GM11168 (cell line): ENCODE measurements around the gene ARAP1.

ENCODE experiments used
- in situ Hi-C: fragments of 300-500 bp; cut with MboI; formaldehyde crosslinking; loops from one replicate; pipeline ENCODE4 v1.12.0; 2022; ENCODE audit warnings: low sequenced_read_pairs; ENCODE audit not compliant: unreplicated experiment

Gene ARAP1

GRCh38 chr11:72709478-72710238, 42.5 kb downstream of the ARAP1 start:
- in situ Hi-C loops: no loop called here

DNA sequence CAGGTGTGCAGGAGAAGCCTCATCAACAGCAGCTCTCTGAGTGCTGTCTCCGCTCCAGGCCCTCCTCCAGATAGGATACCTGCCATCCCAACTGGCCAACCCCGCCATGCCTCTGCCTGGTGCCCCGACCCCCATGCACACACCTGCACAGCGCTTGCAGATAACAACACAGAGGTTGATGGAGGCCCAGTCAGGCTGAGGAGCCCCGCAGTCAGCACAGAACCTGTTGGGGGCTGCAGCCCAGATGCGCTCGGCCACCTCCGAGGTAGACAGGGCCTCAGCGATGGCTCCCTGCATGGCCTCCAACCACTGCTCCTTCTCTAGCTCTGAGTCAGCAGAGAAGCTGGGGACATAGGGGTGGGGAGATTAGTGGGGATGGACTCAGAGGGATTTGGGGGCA, 45.2 kb downstream of the ARAP1 start:
- in situ Hi-C loops: no loop called here

DNA sequence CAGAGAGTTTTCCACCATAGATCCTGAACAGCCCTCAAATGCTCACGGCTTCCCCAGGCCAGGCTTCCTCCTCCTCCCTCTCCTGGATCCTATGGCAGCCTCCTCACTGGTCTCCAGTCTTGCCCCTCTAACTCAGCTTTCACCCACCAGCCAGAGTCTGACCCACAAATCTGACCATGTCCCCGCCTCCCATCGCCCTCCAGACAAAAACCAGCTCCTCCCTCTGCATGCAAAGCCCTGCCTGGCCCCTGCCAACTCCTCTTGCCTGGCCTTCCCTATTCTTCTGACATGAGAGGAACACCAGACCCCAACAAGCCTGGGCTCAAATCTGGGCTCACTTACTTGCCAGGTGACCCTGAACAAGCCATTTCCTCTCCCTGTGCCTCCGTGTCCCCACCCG, 45.6 kb downstream of the ARAP1 start:
- in situ Hi-C loops: no loop called here

DNA sequence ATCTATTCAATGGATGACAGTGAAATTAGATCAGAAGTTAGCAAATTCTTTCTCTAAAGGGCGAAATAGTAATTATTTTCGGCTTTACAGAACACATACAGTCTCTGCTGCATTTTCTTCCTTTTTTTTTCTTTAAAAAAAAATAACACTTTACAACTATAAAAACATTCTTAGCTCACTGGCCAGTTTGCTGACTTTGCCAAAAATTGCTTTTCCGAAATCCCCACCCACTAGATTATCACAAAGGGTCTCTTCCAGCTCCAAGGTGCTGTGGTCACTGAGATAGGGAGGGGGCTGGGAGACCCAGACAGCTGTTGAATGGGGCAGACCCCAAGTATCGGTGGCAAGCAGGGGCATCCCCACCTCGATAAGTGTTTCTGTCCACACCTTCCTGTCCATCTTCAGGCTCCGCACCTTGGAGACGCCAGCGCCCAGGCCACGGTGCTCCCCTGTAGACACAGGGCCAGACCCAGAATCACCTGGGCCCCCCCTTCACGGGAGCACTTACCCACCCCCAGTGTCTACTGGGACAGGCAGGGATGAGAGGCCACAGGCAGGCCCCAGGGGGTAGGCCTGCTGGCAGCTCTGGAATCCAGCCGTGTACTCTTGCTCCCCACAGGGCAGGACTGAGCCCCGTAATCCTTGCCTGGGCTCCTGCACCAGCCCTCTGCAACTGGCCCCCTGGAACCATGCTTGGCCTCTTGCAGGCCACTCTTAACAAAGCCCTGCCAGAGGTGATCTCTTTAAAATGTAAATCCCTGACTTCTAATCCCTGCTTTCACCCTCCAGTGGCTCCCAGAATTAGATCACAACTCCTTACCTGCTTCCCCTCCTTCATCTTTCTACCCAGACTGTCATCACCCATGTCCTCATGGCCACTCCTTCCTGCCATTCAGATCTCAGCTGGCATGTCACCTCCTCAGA, 46.5 kb downstream of the ARAP1 start:
- in situ Hi-C loops: no loop called here

DNA sequence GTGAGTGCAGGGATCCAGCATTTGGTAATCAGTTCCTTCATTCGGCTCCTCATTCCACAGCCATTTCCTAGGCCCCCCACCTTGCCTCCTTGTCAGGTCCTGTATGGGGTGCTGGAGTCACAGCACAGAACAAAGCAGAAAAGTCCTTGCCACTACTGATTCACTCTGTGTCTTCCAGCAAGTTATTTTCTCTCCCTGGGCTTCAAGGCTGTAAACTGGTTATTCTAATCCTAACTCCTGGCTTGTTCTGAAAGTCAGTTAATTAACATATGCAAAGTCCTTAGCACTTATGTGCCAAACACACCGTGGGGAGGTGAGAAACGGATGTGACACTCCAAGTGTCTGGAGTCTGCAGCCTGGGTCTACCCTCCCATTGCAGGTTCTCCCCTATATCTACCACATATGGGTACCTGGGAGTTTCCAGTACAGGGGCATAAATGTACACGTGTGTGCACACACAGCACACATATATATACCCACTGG, 47.4 kb downstream of the ARAP1 start:
- in situ Hi-C loops: no loop called here

DNA sequence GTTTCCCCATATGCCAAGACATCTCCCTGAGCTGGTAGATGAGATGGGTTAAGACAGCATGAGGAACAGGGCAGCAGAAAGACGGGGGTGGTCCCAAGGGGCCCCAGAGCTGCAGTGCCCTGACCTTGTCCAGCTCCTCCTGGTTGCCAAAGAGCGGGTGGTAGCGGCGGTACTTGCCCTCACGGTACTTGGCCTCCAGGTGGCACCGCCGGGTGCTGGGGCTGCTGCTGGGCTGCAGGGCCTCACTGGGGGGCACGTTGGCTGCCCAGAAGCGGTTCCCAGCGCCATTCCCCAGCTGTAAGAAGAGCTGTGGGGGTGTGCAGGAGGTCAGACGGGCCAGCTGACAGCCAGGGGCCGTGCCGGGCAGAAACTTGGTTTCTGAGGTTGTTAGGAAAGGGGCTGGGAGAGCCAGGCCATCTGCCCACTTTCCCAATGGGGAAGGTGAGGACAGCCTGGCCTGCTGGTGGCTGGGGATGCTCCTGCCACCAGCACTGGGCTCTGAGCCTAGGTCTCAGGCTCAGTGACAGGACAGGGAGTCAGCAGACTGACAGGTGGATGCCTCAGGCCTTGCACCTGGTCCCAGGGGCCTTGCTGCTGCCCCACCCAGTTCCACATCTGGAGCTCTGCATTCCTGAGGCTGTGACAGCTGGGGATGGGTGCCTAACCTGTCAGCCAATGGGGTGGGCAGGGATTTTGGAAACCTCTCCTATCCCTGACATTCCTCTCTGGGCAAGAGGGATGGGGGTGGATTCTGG, 48.0 kb downstream of the ARAP1 start:
- in situ Hi-C loops: no loop called here

DNA sequence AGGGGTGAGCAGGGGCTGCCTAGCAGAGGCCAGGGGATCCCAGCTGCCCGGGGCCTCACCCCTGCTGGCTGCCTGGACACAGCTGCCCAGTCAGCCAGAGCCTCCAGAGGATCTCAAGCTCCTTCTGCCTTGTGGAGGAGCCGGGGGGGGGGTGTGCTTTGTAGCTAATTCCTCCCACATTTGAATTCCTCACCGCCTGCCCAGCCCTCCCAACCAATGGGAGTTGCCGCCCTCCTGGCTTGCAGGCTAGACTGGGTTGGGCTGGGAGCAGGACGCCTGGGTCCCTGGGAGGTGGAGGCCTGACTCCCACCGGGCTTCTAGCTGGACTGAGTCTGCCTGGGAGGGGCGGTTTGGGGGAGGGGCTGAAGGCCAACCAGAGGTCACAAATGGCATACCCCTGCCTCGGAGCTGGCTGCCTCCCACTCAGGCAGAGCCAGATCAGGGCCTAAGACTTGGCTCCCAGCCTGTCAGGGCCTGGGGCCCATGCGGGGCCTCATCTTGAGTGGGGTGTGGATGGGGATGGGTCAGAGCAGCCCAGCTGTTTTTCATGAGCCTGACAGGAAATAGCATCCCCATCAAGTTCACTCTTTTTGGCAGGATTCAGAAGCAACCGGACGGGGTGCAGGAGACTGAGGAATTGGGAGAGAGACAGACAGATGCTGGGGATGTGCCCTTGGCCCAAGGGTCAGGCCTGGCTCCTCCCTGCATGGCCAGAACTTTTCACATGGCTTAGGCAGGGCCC, 48.8 kb downstream of the ARAP1 start:
- in situ Hi-C loops: no loop called here

DNA sequence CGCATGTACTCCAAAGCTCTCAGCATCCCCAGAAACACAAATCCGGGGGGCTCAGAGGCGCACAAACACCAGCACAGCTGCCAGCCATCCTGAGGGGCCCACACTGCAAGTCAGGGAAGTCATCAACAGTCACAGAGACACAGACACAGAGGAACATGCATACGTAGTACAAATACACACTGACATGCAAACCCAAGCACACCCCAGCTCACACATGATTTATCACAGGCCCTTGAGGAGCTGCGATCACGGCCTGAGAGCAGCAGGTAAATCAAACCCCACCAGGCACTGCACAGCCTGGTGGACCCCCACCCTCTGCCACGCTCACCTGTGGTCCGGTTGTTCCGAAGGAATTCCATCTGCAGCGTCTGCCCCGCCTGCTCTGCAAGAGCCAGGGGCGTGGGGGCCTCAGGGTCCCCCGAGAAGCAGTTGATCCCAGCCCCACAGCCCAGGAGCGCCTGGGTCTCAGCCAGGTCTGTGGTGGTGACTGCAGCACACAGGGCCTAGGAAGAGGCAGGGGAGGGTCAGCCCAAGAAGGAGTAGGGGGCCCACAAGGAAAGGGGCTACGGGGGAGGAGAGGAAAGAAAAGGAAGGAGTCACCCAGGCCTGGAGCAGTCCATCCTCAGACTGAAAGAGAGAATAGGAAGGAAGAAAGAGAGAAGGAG, 49.5 kb downstream of the ARAP1 start:
- in situ Hi-C loops: no loop called here

GRCh38 chr11:72702096-72702495, 50.1 kb downstream of the ARAP1 start:
- in situ Hi-C loops: no loop called here

DNA sequence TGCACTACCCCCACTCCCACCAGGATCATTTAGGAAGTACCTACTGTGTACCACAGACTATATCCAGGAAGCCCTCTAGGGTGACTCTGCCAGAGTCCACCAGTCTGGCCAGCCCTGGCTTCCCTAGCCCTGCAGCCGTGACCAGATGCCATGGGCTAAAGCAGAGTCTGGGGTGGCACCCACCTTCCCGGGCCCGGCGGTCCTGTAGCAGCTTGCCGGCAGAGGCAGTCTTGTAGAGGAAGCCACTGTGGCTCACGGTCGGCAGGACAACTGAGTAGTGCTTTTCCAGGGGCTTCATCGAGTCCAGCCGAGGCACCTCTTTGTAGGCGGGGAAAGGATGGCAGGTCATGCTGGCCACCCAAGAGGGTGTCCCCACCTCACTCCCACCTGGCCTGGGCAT, 50.7 kb downstream of the ARAP1 start:
- in situ Hi-C loops: no loop called here

DNA sequence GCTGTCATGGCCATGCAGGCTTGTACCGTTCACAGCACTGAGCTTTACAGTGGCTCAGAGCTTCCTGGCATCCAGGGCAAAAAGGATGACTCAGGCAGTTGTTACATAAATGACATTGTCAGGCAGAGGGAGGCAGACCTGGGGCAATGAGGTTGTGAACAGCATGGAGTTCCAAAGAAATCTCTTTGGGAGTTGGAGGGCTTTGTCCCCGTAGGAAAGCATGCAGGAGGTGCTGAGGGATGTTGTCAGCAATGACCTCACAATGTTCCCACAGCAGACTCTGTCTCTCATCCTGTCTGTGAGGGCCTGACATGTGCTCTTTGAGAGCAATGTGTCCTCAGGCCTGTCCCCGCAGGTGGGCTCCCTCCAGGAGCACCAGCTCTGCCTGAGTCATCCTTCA, 52.1 kb downstream of the ARAP1 start:
- in situ Hi-C loops: no loop called here

DNA sequence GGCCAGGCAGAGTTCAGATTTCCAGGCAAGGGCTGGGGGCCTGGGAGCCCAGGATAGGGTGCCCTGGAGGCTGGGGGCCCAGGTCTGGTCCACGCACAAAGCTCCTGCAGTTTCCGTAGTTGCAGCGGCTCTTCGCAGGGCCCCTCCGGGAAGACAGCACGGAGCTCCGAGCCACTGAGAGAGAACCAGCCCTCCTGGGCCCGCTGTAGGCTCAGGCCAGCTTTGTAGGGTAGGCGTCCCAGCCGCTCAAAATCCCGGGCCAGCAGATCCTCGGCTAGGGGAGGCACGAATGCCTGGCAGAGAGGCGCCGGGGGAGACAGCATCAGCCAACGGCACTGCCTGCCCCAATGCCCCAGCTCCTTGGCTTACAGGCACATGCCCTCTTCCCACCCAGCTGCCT, 54.4 kb downstream of the ARAP1 start:
- in situ Hi-C loops: no loop called here

DNA sequence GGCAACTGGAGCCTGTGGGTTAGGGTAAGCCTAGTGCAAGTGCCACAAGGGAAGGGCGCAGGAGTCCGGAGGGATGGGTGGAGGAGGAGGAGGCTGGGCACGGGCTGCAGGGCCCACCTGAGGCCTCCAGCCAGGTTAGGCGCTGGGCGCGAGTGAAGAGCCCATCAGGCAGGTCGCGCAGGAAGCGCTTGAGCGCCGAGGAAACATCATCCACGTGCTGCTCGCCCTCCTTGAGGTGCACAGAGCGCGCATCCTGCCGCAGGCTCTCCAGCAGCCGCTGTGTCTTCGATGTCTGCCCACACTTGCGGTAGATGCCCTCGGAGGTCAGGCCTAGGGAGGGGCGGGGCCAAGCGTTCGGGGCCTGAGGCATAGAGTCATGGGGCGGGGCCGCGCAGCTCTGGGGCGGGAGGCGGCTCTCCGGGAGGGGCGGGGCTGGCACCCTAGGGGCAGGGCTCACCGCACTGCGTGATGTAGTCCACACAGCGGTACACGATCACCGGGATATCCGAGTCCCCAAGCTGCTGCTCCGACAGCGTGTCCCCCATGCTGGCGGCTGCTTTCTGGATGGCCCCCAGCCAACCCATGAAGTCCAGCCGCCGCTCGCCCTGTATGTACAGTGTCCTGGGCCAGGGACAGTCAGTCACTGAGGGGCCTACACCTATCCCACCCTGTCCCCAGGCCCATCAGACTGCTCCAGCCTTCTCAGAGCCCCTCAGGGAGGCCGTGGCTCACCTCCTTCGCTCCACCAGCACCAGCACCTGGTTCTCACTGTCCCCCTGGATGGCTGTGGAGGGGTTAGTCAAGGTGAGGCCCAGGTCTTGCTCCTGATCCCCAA, 55.1 kb downstream of the ARAP1 start:
- in situ Hi-C loops: no loop called here

- in situ Hi-C loops: no loop called here
Observed at GRCh38 chr11:72695354-72695753, 56.9 kb downstream of the ARAP1 start.

DNA sequence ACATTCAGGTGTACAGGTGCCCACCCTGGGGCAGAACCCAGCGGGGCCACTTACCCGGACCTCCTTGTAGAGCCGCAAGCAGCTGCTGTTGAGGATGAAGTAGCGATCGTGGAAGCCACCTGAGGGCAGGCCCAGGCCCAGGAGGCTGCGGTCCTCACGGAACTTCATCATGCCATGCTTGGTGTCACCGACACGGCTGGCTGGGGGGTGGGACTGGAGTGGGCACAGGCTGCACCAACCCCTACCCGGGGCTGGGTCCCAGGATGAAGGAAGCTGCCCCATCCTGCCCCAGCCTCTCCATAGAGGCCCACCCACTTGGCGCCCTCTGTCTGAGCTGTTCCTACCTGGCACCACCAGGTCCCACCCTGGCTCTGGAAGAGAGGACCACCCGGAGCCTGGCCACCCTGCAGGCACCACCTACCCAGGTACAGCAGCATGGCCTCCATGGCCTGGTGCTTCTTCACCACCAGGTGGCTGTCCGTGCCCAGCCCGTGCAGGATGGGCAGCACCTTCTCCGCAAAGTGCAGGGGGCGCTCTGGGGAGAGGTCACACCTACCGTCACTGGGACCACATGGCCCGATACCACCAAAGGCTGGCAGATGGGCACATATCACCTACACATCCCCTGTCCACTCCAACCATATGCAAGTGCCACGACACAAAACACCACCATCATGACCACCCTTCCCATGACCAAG, 58.8 kb downstream of the ARAP1 start:
- in situ Hi-C loops: no loop called here

- in situ Hi-C loops: no loop called here
Observed at GRCh38 chr11:72692498-72693237, 59.5 kb downstream of the ARAP1 start.

DNA sequence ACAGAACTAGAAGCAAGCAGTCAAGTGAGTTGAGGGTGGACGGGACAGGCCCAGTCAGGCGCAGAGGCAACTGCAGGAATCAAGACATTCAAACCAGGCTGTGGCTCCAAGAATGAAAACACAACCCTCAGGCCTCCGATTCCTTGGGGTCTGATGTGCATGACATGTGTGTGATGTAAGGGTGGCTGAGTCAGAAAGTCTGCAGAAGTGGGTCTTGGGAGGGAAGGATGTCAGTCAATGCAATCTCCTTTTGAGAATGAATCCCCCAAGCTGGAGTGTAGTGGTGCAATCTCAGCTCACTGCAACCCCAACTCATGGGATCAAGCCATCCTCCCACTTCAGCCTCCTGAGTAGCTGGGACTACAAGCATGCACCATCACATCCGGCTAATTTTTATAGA, 62.0 kb downstream of the ARAP1 start:
- in situ Hi-C loops: no loop called here
